ENCODE data around the gene SEC62. TPM values are rescaled to one million over a fixed set of nuclear protein-coding genes. Genes with fewer than 3 reads are reported as not detected.

The SEC62 gene
- total and polyA plus RNA-seq, 9 of the 15 experiments (the other 6 are each of a cell fraction or from before 2014, with no cell fraction given) = 34.5 to 152 (median 51.8) TPM

DNA sequence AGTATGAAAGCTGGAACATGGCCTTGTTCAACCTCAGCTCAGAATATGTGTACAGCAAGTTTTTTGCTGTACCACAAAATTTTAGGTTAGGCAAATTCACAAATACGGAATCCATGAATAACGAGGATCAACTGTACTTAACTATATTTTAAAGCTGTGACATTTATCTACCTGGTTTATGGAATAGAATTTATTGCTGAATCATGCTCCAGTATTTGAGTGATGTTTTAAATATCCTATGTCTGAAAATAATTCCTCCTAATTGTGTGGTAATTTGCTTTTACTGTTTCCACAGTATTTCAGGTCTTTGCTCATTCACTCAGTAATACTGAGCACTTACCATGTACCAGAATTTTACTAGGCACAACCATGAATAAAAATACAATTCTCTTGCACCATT is 29.5 kb downstream of the SEC62 start:
- peak; percentile 51; the same call in 1 of the 2 replicates for TF ChIP-seq C11orf30 (IDR thresholded peaks at IDR 0.05; ENCODE audit: low read depth)
- peak; percentile 72 for TF ChIP-seq MAFG (tag; conservative IDR thresholded peaks at IDR 0.05)
- TF ChIP-seq ADNP (tag; IDR thresholded peaks at IDR 0.05) = no peak
- TF ChIP-seq NFE2 (IDR thresholded peaks at IDR 0.05; ENCODE audit: low read depth) = peak; percentile 34
- TF ChIP-seq NELFE (IDR thresholded peaks at IDR 0.05; ENCODE audit: insufficient read depth, insufficient read length) = no peak
- TF ChIP-seq NFE2L1 (tag; IDR thresholded peaks at IDR 0.05; ENCODE audit: borderline replicate concordance, low read depth) = peak; percentile 26; the same call in 1 of the 2 replicates
- peak; percentile 72 for TF ChIP-seq ZNF316 (IDR thresholded peaks at IDR 0.05)
- peak; percentile 44 for FAIRE-seq

More for the DNA sequence above, 29.5 kb downstream of the SEC62 start:
- ChIA-PET POLR2A (interaction anchor here (1.0 to 1.3 kb wide), 2 partner anchors 9 to 30 kb away, joined by 4 read pairs; no protein-coding TSS in a partner anchor), CTCF (ENCODE audit: low intra/inter-chr PET ratio) (no interaction called here)
- Histone ChIP-seq H3K27ac (ENCODE audit: extremely low read depth, low read depth, low read length) (no peak overlapping the region), H3K9ac (ENCODE audit: insufficient read depth in 1 of 2, low read depth in 2 of 2, low read length in 2 of 2) (no peak overlapping the region), H3K4me1 (replicated peaks in 1 of 2; ENCODE audit: control insufficient read depth in 2 of 2, insufficient read depth in 2 of 2, low read length in 2 of 2) (no peaks in the 10 kb centered on the region), H3K79me2 (ENCODE audit: control insufficient read depth, insufficient read depth, low read length) (no peaks in the 10 kb centered on the region), H3K36me3 (ENCODE audit: control insufficient read depth, insufficient read depth, low read length) (peaks cover 51% of the 10 kb centered on the region), H3K4me3 (no peak overlapping the region), H3K27me3 (ENCODE audit: control insufficient read depth in 2 of 2, insufficient read depth in 2 of 2, low read length in 2 of 2) (no peaks in the 10 kb centered on the region), H3K9me1 (ENCODE audit: control insufficient read depth, insufficient read depth, low read length) (no peaks in the 10 kb centered on the region), H2AFZ (ENCODE audit: low read depth, low read length) (no peak overlapping the region), H3K4me2 (ENCODE audit: insufficient read depth, low read length) (no peak overlapping the region), H3K9me3 (replicated peaks; ENCODE audit: control insufficient read depth, insufficient read depth, low read depth, low read length) (no peaks in the 10 kb centered on the region), H4K20me1 (replicated peaks; ENCODE audit: control insufficient read depth, insufficient read depth, low read length) (no peaks in the 10 kb centered on the region)
- BruUV-seq (replicated peaks) = no TSS peak
- intact Hi-C loops (cut with micrococcal nuclease) = no loop called here
- 94% methylated on average over 2 of the region's 2 CpGs for WGBS (ENCODE audit: insufficient coverage, low coverage, missing lambda C conversion rate)
- in situ Hi-C loops (cut with MboI) = no loop called here
- ATAC-seq (no peak), DNase-seq (ENCODE audit: extremely low read depth in 1 of 4, low spot score in 3 of 4) (no peak)
